Lower leg skin (tissue), 3 donors: ENCODE results near the gene PILRB.

ENCODE experiments used
- POLR2A ChIP-seq, 2 donors: fragments of 450-650 bp; IDR thresholded peaks; one replicate each; pipeline ENCODE4 v1.6.1; 2016 to 2017; ENCODE audit warnings: antibody characterized with exemption in 2 of 2, mild to moderate bottlenecking in 1 of 2, moderate library complexity in 1 of 2
- TF ChIP-seq, protein P1 (sequence below), 3 donors: fragments of 450-650 bp; IDR thresholded peaks; one replicate each; pipeline ENCODE4 v1.5.1; 2016; ENCODE audit warnings: antibody characterized with exemption in 3 of 3, mild to moderate bottlenecking in 3 of 3, moderate library complexity in 2 of 3

DNA sequence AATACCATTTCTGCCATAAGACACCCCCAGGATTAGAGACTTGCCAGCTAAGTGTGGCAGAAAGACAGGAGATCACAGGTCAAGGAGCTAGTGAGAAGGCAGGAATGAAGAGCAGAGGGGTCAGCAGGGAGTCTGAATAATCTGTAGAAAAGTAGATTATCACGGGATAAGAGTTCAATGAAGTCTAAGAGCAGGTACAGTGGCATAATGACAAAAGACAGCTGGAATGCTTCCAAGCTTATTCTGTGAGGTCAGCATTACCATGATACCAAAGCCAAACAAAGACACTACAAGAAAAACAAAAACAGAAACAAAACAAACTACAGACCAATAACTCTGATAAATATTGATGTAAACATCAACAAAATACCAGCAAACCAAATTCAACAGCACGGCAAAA, 36.2 kb downstream of the PILRB start:
- TF ChIP-seq, protein P1, sequence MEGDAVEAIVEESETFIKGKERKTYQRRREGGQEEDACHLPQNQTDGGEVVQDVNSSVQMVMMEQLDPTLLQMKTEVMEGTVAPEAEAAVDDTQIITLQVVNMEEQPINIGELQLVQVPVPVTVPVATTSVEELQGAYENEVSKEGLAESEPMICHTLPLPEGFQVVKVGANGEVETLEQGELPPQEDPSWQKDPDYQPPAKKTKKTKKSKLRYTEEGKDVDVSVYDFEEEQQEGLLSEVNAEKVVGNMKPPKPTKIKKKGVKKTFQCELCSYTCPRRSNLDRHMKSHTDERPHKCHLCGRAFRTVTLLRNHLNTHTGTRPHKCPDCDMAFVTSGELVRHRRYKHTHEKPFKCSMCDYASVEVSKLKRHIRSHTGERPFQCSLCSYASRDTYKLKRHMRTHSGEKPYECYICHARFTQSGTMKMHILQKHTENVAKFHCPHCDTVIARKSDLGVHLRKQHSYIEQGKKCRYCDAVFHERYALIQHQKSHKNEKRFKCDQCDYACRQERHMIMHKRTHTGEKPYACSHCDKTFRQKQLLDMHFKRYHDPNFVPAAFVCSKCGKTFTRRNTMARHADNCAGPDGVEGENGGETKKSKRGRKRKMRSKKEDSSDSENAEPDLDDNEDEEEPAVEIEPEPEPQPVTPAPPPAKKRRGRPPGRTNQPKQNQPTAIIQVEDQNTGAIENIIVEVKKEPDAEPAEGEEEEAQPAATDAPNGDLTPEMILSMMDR (IDR thresholded peaks at IDR 0.05): no peak
- no peak for TF ChIP-seq POLR2A (IDR thresholded peaks at IDR 0.05)
